ENCODE measurements around the gene DYSF. TPM values are rescaled to one million over a fixed set of nuclear protein-coding genes. Genes with fewer than 3 reads are reported as not detected.

DYSF gene
- polyA plus RNA-seq, 6 donors from 2014 or later, result 0.09 to 3.2 TPM; not detected in 4

GRCh38 chr2:71605781-71606241 is 152.4 kb downstream of the DYSF start:
- Mint-ChIP-seq H3K4me3 (no peak overlapping the region), H3K27ac (no peak overlapping the region), H3K27me3 (peaks cover 22 to 59% (median 30%) of the 10 kb centered on the region in 3 donors), H3K9me3 (no peaks in the 10 kb centered on the region), H3K4me1 (no peaks in the 10 kb centered on the region), H3K36me3 (no peaks in the 10 kb centered on the region)
- DNase-seq, result no peak
- ATAC-seq (ENCODE audit: low read depth in 2 of 2), result no peak

- Mint-ChIP-seq H3K4me3 (no peak overlapping the region), H3K36me3 (no peaks in the 10 kb centered on the region), H3K9me3 (no peaks in the 10 kb centered on the region), H3K27ac (no peak overlapping the region), H3K4me1 (no peaks in the 10 kb centered on the region), H3K27me3 (peaks cover 19 to 55% (median 30%) of the 10 kb centered on the region in 3 donors)
- no peak for DNase-seq
- no peak for ATAC-seq (ENCODE audit: low read depth in 2 of 2)
Measured at GRCh38 chr2:71606244-71606643, 152.9 kb downstream of the DYSF start.

DNA sequence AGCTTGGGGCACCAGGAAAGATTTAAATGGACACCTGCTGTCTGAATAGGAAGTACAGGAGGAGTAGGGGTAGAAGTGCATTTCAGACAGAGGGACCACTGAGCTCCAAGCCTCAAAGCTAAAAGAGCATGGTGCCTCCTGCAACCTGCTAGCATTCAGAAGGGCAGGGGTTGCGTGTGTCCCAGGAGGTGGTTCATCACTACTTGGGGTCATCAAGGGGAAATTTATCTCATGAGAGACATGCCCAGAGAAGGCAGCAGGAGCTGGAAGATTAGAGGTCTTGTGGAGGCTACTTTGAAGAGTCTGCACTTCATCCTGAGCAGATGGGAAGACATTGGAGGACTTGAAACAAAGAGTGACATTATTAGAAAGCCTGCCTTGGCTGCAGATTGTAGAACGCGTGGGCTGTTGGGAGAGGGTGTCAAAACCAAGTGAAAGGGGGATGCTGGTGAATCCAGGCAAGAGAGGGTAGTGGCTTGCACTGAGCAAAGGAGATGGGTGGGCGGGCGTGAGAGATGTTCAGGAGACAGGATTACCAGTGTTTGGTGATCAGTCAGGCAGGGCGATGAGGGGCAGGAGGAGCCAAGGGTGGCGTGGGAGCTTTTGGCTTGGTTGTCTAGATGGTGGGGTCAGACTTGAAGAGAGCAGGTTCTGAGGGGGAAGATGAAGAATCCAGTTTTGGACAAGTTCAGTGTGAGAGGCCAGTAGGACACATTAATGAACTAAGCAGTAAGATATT is 154.0 kb downstream of the DYSF start:
- no peaks in the 10 kb centered on the region for H3K9me3 Mint-ChIP-seq
- H3K27ac Mint-ChIP-seq, result peak overlapping the region in 1 of 6 donors; percentile 12
- no peaks in the 10 kb centered on the region for H3K4me1 Mint-ChIP-seq
- DNase-seq, result no peak
- no peak for ATAC-seq (ENCODE audit: low read depth in 2 of 2)
- H3K4me3 Mint-ChIP-seq, result peak overlapping the region in 1 of 8 donors; percentile 43
- H3K36me3 Mint-ChIP-seq, result no peaks in the 10 kb centered on the region
- peaks cover 17 to 44% (median 27%) of the 10 kb centered on the region in 3 donors for H3K27me3 Mint-ChIP-seq

DNA sequence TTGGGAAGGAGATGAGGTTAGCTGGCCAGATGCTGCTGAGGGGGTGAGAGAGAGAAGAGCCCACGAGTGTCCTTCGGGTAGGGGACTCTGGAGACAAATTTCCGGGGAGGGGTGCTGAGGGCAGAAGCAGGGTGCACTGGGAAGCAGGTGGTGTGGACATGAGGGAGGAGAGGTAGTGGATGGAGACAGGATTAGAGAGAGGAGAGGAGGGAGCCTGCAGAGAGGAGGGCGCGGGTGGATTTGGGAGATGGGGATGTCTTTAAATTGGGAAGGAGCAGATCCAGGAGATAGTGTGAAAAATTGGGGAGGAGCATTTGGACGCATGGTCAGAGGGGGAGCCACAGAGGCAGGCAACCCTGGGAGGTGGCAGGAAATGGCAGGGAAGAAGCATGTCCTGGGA is 154.7 kb downstream of the DYSF start:
- Mint-ChIP-seq H3K4me3 (no peak overlapping the region), H3K27ac (no peak overlapping the region), H3K27me3 (peaks cover 12 to 42% (median 25%) of the 10 kb centered on the region in 3 donors), H3K36me3 (no peaks in the 10 kb centered on the region), H3K9me3 (no peaks in the 10 kb centered on the region), H3K4me1 (no peaks in the 10 kb centered on the region)
- ATAC-seq (ENCODE audit: low read depth in 2 of 2) (no peak), DNase-seq (no peak)

DNA sequence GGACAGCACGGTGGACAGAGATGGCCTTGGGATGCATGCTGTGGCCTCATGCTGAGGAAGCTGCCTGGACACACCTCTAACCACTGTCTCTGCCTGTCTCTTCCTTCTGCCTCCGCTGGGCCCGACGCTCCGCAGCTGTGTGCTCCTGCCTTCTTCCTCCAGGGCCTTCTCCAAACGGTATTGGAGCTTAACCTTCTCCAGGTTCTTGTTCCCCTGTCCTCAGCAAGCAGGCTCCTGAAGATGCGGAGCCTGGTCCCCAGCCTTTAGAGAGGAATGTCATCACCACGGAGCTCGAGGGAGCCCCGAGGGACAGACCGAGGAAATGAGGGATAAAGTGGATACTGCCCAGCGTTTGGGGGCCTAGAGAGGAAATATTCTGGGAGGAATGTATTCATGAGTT is 155.1 kb downstream of the DYSF start:
- DNase-seq, result no peak
- no peaks in the 10 kb centered on the region for H3K9me3 Mint-ChIP-seq
- no peak overlapping the region for H3K27ac Mint-ChIP-seq
- no peaks in the 10 kb centered on the region for H3K36me3 Mint-ChIP-seq
- peaks cover 9 to 42% (median 25%) of the 10 kb centered on the region in 3 donors for H3K27me3 Mint-ChIP-seq
- no peaks in the 10 kb centered on the region for H3K4me1 Mint-ChIP-seq
- no peak overlapping the region for H3K4me3 Mint-ChIP-seq
- ATAC-seq (ENCODE audit: low read depth in 2 of 2), result no peak

- H3K4me3 Mint-ChIP-seq, result no peak overlapping the region
- H3K36me3 Mint-ChIP-seq, result no peaks in the 10 kb centered on the region
- ATAC-seq (ENCODE audit: low read depth in 2 of 2) (no peak), DNase-seq (no peak)
- H3K9me3 Mint-ChIP-seq, result no peaks in the 10 kb centered on the region
- H3K4me1 Mint-ChIP-seq, result no peaks in the 10 kb centered on the region
- peaks cover 9 to 43% (median 27%) of the 10 kb centered on the region in 3 donors for H3K27me3 Mint-ChIP-seq
- no peak overlapping the region for H3K27ac Mint-ChIP-seq
Measured at GRCh38 chr2:71609029-71609428, 155.7 kb downstream of the DYSF start.

GRCh38 chr2:71609441-71609840 is 156.1 kb downstream of the DYSF start:
- H3K9me3 Mint-ChIP-seq, result no peaks in the 10 kb centered on the region
- DNase-seq (no peak), ATAC-seq (ENCODE audit: low read depth in 2 of 2) (no peak)
- no peaks in the 10 kb centered on the region for H3K4me1 Mint-ChIP-seq
- no peak overlapping the region for H3K27ac Mint-ChIP-seq
- peak overlapping the region in 1 of 8 donors; percentile 44 for H3K4me3 Mint-ChIP-seq
- H3K27me3 Mint-ChIP-seq, result peaks cover 9 to 44% (median 26%) of the 10 kb centered on the region in 3 donors
- no peaks in the 10 kb centered on the region for H3K36me3 Mint-ChIP-seq

DNA sequence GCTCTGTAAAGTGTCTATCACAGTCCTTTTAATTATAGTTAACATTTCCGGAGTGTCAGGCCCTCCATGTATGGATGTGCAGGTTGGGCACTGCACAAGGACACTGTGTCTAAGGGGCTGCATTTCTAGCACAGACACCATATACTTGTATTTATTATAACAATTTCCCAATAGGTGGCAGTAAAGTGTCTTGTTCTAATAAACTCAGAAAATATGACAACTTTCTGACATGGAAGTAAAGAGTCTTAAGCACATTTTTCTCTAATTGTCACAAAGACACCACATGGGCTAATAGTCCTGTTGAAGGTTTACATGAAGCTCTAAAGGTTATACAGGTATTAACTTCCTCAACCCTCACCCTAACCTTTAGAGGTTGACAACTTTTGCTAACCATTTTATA is 156.6 kb downstream of the DYSF start:
- Mint-ChIP-seq H3K9me3 (no peaks in the 10 kb centered on the region), H3K27ac (no peak overlapping the region), H3K4me3 (no peak overlapping the region), H3K27me3 (peaks cover 3 to 44% (median 26%) of the 10 kb centered on the region in 3 donors), H3K36me3 (no peaks in the 10 kb centered on the region), H3K4me1 (no peaks in the 10 kb centered on the region)
- no peak for DNase-seq
- no peak for ATAC-seq (ENCODE audit: low read depth in 2 of 2)

GRCh38 chr2:71610671-71611070 is 157.3 kb downstream of the DYSF start:
- ATAC-seq (ENCODE audit: low read depth in 2 of 2) (no peak), DNase-seq (no peak)
- Mint-ChIP-seq H3K4me3 (no peak overlapping the region), H3K9me3 (no peaks in the 10 kb centered on the region), H3K36me3 (no peaks in the 10 kb centered on the region), H3K4me1 (no peaks in the 10 kb centered on the region), H3K27me3 (peaks cover 0 to 39% (median 24%) of the 10 kb centered on the region in 3 donors), H3K27ac (no peak overlapping the region)

DNA sequence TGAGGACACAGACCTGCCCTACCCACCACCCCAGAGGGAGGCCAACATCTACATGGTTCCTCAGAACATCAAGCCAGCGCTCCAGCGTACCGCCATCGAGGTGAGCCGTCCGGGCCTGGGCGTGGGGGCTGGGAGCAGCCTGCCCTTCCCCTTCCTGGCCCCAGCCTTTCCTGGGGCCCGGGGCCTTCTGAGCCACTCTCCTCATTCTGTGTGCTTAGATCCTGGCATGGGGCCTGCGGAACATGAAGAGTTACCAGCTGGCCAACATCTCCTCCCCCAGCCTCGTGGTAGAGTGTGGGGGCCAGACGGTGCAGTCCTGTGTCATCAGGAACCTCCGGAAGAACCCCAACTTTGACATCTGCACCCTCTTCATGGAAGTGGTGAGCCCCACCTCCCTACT is 157.9 kb downstream of the DYSF start:
- no peak overlapping the region for H3K4me3 Mint-ChIP-seq
- no peaks in the 10 kb centered on the region for H3K36me3 Mint-ChIP-seq
- H3K4me1 Mint-ChIP-seq, result no peaks in the 10 kb centered on the region
- no peak for ATAC-seq (ENCODE audit: low read depth in 2 of 2)
- H3K27ac Mint-ChIP-seq, result no peak overlapping the region
- no peaks in the 10 kb centered on the region for H3K9me3 Mint-ChIP-seq
- DNase-seq, result no peak
- peaks cover 0 to 45% (median 24%) of the 10 kb centered on the region in 3 donors for H3K27me3 Mint-ChIP-seq

DNA sequence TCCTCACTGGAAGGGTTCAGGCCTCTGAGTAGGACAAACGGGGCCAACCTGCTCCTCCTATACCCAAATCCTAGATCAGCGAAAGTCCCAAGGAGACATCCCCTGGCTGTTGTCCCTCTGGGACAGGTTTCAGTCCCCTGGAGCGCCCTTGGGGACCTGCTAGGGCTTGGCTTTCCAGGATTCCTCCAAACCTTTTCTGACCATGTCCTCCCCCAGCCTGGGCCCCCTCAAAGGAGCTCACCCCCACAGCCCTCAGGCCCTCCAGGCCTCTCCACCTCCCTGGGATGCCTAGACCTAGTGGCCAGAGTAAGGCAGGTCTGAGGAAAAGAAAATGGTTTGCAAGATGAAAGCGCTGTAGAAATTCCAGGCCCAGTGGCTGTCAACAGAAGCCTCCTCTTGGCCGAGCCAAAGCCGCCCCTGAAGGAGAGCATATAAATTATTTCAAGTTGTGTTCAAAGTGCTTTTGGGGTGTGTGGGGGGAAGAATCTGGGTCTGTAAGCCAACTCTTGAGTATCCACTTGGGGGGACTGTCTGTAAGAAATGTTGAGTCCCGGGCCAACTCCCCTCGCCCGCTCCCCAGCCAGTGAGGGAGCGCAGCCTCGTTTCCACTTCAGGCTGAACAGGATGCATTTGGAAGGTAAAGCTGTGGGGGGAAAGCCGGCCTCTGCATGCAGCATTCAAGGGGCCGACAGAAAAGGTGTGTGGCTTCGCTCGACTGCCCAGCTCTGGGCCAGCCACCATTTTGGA is 158.6 kb downstream of the DYSF start:
- H3K4me1 Mint-ChIP-seq, result no peaks in the 10 kb centered on the region
- no peak overlapping the region for H3K27ac Mint-ChIP-seq
- no peaks in the 10 kb centered on the region for H3K36me3 Mint-ChIP-seq
- DNase-seq (no peak), ATAC-seq (ENCODE audit: low read depth in 2 of 2) (no peak)
- no peak overlapping the region for H3K4me3 Mint-ChIP-seq
- peaks cover 0 to 43% (median 24%) of the 10 kb centered on the region in 3 donors for H3K27me3 Mint-ChIP-seq
- peaks cover 0 to 1% (median 0%) of the 10 kb centered on the region in 7 donors for H3K9me3 Mint-ChIP-seq

DNA sequence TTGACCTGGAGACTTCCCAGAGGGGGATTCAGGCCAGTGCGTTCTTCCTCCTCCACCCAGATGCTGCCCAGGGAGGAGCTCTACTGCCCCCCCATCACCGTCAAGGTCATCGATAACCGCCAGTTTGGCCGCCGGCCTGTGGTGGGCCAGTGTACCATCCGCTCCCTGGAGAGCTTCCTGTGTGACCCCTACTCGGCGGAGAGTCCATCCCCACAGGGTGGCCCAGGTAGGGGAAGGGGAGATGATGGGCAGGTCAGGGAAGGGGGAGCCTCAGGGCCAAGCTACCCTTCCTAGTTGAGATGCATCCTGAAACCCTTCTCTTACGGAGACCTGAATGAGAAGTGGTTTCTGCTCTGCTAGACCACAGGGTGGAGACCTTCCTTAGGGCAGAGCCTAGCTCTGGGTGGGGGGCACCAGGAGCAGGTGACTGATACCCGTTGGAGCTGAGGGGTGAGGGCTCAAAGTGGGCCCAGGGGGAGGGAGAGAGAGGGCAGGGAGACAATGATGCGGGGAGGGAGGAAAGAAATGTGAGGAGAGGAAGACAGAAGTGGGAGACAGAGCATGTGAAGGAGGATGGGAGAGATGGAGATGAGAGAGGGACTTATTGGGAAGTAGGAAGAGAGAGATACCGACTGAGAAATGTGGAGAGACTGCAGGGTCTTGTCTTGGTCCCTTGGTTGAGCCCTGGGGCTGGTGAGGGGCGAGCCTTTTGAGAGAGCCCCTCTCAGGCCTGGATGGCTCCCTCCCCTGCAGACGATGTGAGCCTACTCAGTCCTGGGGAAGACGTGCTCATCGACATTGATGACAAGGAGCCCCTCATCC is 159.4 kb downstream of the DYSF start:
- DNase-seq (no peak), ATAC-seq (ENCODE audit: low read depth in 2 of 2) (no peak)
- Mint-ChIP-seq H3K4me1 (no peaks in the 10 kb centered on the region), H3K4me3 (no peak overlapping the region), H3K36me3 (no peaks in the 10 kb centered on the region), H3K9me3 (peaks cover 0 to 1% (median 0%) of the 10 kb centered on the region in 7 donors), H3K27me3 (peaks cover 0 to 35% (median 21%) of the 10 kb centered on the region in 3 donors), H3K27ac (no peak overlapping the region)

DNA sequence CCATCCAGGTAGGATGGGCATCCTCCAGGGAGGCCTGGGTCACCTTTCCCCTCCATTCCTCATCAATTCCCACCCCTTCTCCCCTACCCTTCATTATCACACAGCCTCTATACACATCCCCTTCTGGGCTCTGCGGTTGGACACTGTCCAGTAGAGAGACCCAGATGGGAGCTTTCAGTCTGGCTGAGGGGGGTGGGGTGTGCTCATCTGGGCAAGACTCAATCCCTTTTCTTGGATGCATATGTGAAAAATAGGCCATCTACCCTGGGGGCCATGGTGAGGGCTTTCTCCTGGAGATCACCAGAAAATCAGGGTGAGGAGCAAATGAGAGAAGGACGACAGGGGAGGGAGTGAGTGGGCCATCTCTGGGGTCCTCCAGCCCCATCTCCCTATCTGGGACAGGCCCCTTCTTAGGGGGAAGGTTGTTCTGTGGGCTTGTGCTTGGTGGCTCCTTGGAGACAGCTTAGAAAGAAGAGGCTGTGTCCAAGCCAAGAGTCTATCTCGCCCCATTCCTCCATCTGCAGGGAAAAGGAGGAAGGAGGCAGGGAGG is 160.1 kb downstream of the DYSF start:
- Mint-ChIP-seq H3K4me3 (no peak overlapping the region), H3K9me3 (peaks cover 0 to 1% (median 0%) of the 10 kb centered on the region in 7 donors), H3K27me3 (peaks cover 0 to 28% (median 17%) of the 10 kb centered on the region in 3 donors), H3K4me1 (no peaks in the 10 kb centered on the region), H3K27ac (no peak overlapping the region), H3K36me3 (no peaks in the 10 kb centered on the region)
- no peak for ATAC-seq (ENCODE audit: low read depth in 2 of 2)
- DNase-seq, result no peak

Measured in naive B cell (primary cell).